IMR-90 (cell line): ENCODE data around the gene ZNF630.

Experiments used
- CTCF ChIP-seq: conservative IDR thresholded peaks from 2 replicates; pipeline ENCODE4 v1.5.1; 2012; ENCODE audit warnings: mild to moderate bottlenecking, low read depth, low read length, improper control_type of control experiment
- SMC3 ChIP-seq: fragments of 150-350 bp; IDR thresholded peaks from 2 replicates; pipeline ENCODE4 v1.6.1; 2016; ENCODE audit warnings: low read depth, mild to moderate bottlenecking, antibody characterized with exemption, low read length, moderate library complexity

- TF ChIP-seq CTCF (no peak), SMC3 (no peak)
Observed at GRCh38 chrX:48043056-48043455, 28.4 kb downstream of the ZNF630 start.
